Breast epithelium (tissue), 3 donors: Measurements from ENCODE around the gene PROSER1.

ENCODE experiments used
- CTCF ChIP-seq, 3 donors: fragments of 450-650 bp; IDR thresholded peaks; one replicate each; pipeline ENCODE4 v1.5.1; 2016 to 2017; ENCODE audit warnings: antibody characterized with exemption in 3 of 3, mild to moderate bottlenecking in 3 of 3, moderate library complexity in 3 of 3
- POLR2AphosphoS5 ChIP-seq, 3 donors: sonication (generic); formaldehyde crosslinking; IDR thresholded peaks; one replicate each; pipeline ENCODE4 v1.6.1; 2017; ENCODE audit warnings: antibody characterized with exemption in 3 of 3

- TF ChIP-seq CTCF (IDR thresholded peaks at IDR 0.05) (peak in 1 of 3 donors; percentile 21), POLR2AphosphoS5 (IDR thresholded peaks at IDR 0.05) (no peak)
Observed at GRCh38 chr13:39051157-39051556, 13.3 kb upstream of the PROSER1 start.
